Fibroblast of peridontal ligament (primary cell): ENCODE measurements around the gene SIX2.
"Not testable (repeated sequence)": the region's sequence is repeated elsewhere in the genome, so short reads cannot be mapped to it uniquely, and the experiment has no call there.

Experiments
- DNase-seq: peaks from one replicate; pipeline ENCODE4 v3.0.0-alpha.2; 2010; ENCODE audit errors: extremely low read depth

The SIX2 gene

GRCh38 chr2:45009303-45009927 is at the start of gene SIX2:
Gene SIX2 (minus strand): TSS chr2:45009452. CDS start chr2:45009110, 342 bp downstream.
- peak; percentile 98 for DNase-seq

- DNase-seq = peak; percentile 18
Observed at GRCh38 chr2:45055162-45055605, 45.9 kb upstream of the SIX2 start.

- DNase-seq = no peak
Observed at GRCh38 chr2:45053966-45054365, 44.7 kb upstream of the SIX2 start.

- no peak for DNase-seq
Observed at GRCh38 chr2:45052388-45052928, 43.2 kb upstream of the SIX2 start.

- no peak for DNase-seq
Observed at GRCh38 chr2:45049569-45050336, 40.5 kb upstream of the SIX2 start.

- DNase-seq = no peak
Observed at GRCh38 chr2:45047301-45047700, 38.0 kb upstream of the SIX2 start.

GRCh38 chr2:45046786-45047185 is 37.5 kb upstream of the SIX2 start:
- peak; percentile 90 for DNase-seq

- DNase-seq = peak; percentile 18
Observed at GRCh38 chr2:45045706-45046105, 36.5 kb upstream of the SIX2 start.

- DNase-seq = no peak
Observed at GRCh38 chr2:45044916-45045315, 35.7 kb upstream of the SIX2 start.

GRCh38 chr2:45043174-45043573 is 33.9 kb upstream of the SIX2 start:
- DNase-seq = no peak

- no peak for DNase-seq
Observed at GRCh38 chr2:45042401-45042800, 33.1 kb upstream of the SIX2 start.

GRCh38 chr2:45040786-45041185 is 31.5 kb upstream of the SIX2 start:
- DNase-seq = no peak

- DNase-seq = not testable (repeated sequence)
Observed at GRCh38 chr2:45039804-45040203, 30.6 kb upstream of the SIX2 start.

- not testable (repeated sequence) for DNase-seq
Observed at GRCh38 chr2:45038861-45039260, 29.6 kb upstream of the SIX2 start.

- DNase-seq = no peak
Observed at GRCh38 chr2:45033302-45033701, 24.1 kb upstream of the SIX2 start.

GRCh38 chr2:45031028-45031427 is 21.8 kb upstream of the SIX2 start:
- no peak for DNase-seq

- DNase-seq = no peak
Observed at GRCh38 chr2:45030553-45030952, 21.3 kb upstream of the SIX2 start.

- DNase-seq = peak; percentile 50
Observed at GRCh38 chr2:45029215-45029614, 20.0 kb upstream of the SIX2 start.

GRCh38 chr2:45028276-45028675 is 19.0 kb upstream of the SIX2 start:
- no peak for DNase-seq

- DNase-seq = no peak
Observed at GRCh38 chr2:45026924-45027450, 17.7 kb upstream of the SIX2 start.

GRCh38 chr2:45024600-45025291 is 15.5 kb upstream of the SIX2 start:
- peak; percentile 96 for DNase-seq

GRCh38 chr2:45024097-45024496 is 14.8 kb upstream of the SIX2 start:
- no peak for DNase-seq
